Activated B cell treated with CpG ODN at 0.5 μM for 24 hours (primary cell): ENCODE data around the gene TMC4. TPM values are rescaled to one million over a fixed set of nuclear protein-coding genes. Genes with fewer than 3 reads are reported as not detected.

Experiments used
- ATAC-seq: fragments of 200-7000 bp; cut with Tn5 transposase; one replicate; pipeline ENCODE4 v1.10.0; 2021; ENCODE audit warnings: low read depth, mild to moderate bottlenecking, moderate library complexity
- CTCF ChIA-PET: fragments of 350-600 bp; sonication (Branson Sonifier 250); formaldehyde crosslinking; loops from one replicate; lab custom pipeline; 2021; ENCODE audit warnings: antibody characterized with exemption; lab: Charles Lee
- POLR2A ChIA-PET: fragments of 350-600 bp; sonication (Branson Sonifier 250); formaldehyde crosslinking; loops from one replicate; lab custom pipeline; 2021; ENCODE audit warnings: antibody characterized with exemption; lab: Charles Lee
- DNase-seq: peaks from one replicate; pipeline ENCODE4 v3.0.0; 2022
- H3K27ac Mint-ChIP-seq: one replicate; pipeline ENCODE4 v1.8.0; 2020; ENCODE audit warnings: mixed read lengths
- H3K27me3 Mint-ChIP-seq: one replicate; pipeline ENCODE4 v1.8.0; 2021; ENCODE audit warnings: mixed read lengths
- H3K36me3 Mint-ChIP-seq: one replicate; pipeline ENCODE4 v1.8.0; 2021; ENCODE audit warnings: low read depth, mixed read lengths
- H3K4me1 Mint-ChIP-seq: one replicate; pipeline ENCODE4 v1.8.0; 2021; ENCODE audit warnings: mixed read lengths
- H3K4me3 Mint-ChIP-seq: one replicate; pipeline ENCODE4 v1.8.0; 2020; ENCODE audit warnings: mild to moderate bottlenecking, mixed read lengths
- H3K9me3 Mint-ChIP-seq: one replicate; pipeline ENCODE4 v1.8.0; 2020; ENCODE audit warnings: mixed read lengths
- intact Hi-C: fragments of 100-400 bp; cut with micrococcal nuclease; formaldehyde crosslinking; loops from one replicate; pipeline ENCODE4 v1.15.1; 2024
- total RNA-seq: library from RNA; stranded (reverse); gene quantifications from 2 replicates; pipeline ENCODE4 v1.2.3, GENCODE V29; 2022
- TF ChIP-seq, protein P1 (sequence below): fragments of 200-600 bp; IDR thresholded peaks from one replicate; pipeline ENCODE4 v1.8.0; 2022; ENCODE audit warnings: antibody characterized with exemption, mild to moderate bottlenecking

The TMC4 gene
- total RNA-seq, 1 donor from 2014 or later = not detected

DNA sequence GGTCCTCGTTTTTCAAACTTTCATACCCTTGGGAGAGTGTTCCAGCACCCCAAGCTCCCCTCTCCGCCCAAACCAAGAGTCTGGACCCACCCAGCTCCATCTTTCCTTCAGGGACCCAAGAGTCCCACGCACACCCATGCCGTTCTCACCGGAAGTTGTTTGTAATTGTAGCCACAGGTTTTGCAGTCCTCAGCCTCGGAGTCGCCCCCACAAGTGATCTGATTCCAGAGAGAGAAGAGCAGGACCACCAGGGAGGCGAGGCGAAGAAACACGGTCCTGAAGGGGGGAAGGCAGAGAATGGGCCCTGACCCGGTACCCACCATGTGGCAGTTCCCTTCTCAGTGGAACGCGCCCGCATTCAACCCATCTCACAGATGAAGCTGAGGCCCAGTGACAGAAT, 10.1 kb downstream of the TMC4 start:
- Mint-ChIP-seq H3K9me3 (no peaks in the 10 kb centered on the region), H3K4me1 (peaks cover 54% of the 10 kb centered on the region)
- CTCF ChIA-PET = no interaction called here

DNA sequence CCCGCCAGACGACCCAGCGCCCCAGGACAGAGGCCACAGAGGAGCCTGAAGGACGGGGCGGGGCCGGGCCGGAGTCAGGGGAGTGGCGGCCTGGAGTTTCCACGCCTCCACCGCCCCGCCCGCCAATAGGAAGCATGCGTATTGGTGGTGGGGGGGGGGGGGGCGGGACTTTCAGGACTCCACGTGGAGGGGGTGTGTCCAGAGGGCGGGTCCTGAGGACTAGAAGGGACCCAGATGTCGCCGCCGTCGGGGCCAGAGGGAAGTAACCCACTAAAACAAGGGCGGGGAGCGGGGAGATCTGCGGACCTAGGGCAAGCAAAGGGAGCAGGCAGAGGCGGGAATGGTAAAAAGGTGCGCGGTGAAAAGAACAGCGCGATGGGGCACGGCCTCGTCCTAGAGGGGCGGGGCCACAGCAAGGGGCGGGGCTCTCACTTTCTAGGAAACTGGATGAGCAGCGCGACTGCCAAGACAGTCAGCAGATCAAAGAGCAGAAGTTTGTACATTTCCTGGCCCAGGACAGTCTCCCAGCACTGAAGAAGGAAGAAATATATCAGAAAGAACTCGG, 10.6 kb downstream of the TMC4 start:
- CTCF ChIA-PET = no interaction called here
- TF ChIP-seq, protein P1, sequence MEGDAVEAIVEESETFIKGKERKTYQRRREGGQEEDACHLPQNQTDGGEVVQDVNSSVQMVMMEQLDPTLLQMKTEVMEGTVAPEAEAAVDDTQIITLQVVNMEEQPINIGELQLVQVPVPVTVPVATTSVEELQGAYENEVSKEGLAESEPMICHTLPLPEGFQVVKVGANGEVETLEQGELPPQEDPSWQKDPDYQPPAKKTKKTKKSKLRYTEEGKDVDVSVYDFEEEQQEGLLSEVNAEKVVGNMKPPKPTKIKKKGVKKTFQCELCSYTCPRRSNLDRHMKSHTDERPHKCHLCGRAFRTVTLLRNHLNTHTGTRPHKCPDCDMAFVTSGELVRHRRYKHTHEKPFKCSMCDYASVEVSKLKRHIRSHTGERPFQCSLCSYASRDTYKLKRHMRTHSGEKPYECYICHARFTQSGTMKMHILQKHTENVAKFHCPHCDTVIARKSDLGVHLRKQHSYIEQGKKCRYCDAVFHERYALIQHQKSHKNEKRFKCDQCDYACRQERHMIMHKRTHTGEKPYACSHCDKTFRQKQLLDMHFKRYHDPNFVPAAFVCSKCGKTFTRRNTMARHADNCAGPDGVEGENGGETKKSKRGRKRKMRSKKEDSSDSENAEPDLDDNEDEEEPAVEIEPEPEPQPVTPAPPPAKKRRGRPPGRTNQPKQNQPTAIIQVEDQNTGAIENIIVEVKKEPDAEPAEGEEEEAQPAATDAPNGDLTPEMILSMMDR = no peak
- Mint-ChIP-seq H3K4me1 (peaks cover 54% of the 10 kb centered on the region), H3K4me3 (peak overlapping the region; percentile 88), H3K27me3 (peaks cover 15% of the 10 kb centered on the region), H3K27ac (no peak overlapping the region), H3K9me3 (no peaks in the 10 kb centered on the region), H3K36me3 (peaks cover 19% of the 10 kb centered on the region)
- DNase-seq = peak; percentile 71
- ATAC-seq = peak; percentile 34
- intact Hi-C loops = loop anchor here (1.0 to 10.0 kb wide), 2 partner anchors 39 to 132 kb away; no protein-coding TSS in a partner anchor
- POLR2A ChIA-PET = interaction anchor here (0.7 kb wide), 1 partner anchor 38 kb away, joined by 3 read pairs; the partner anchor contains the start of gene RPS9

More for the DNA sequence above, 10.1 kb downstream of the TMC4 start:
- no peak overlapping the region for H3K27ac Mint-ChIP-seq
- ATAC-seq = no peak
- peaks cover 15% of the 10 kb centered on the region for H3K27me3 Mint-ChIP-seq
- TF ChIP-seq, protein P1 = no peak
- POLR2A ChIA-PET = interaction anchor here (0.7 kb wide), 1 partner anchor 38 kb away, joined by 3 read pairs; the partner anchor contains the start of gene RPS9
- DNase-seq = no peak
- intact Hi-C loops = loop anchor here (1.0 to 10.0 kb wide), 2 partner anchors 38 to 132 kb away; no protein-coding TSS in a partner anchor
- no peak overlapping the region for H3K4me3 Mint-ChIP-seq
- peaks cover 15% of the 10 kb centered on the region for H3K36me3 Mint-ChIP-seq

DNA sequence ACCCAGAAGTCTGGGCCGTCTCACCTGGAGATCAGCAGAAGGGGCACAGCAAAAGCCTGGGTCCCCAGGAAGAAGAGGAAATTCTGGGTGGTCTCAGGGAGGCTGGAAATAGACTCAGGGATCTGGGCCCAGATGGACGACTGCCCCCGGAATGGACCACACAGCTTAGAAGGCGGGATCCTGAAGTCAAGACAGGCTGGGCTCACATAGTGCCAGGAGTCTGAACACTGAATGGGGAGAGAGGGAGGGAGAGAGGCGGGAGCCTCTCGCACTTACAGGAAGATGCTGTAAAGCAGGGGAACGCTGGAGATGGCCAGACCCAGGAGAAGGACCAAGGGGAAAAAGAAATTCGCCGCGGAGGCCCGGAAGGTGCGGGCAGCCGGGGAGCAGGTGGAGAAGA, 12.1 kb downstream of the TMC4 start:
- intact Hi-C loops = loop anchor here (1.0 to 10.0 kb wide), 2 partner anchors 134 to 288 kb away; partner anchors contain the start of gene LENG8
- DNase-seq (no peak), ATAC-seq (no peak)
- peaks cover 31% of the 10 kb centered on the region for H3K36me3 Mint-ChIP-seq
- no peaks in the 10 kb centered on the region for H3K9me3 Mint-ChIP-seq
- peaks cover 56% of the 10 kb centered on the region for H3K4me1 Mint-ChIP-seq
- peaks cover 14% of the 10 kb centered on the region for H3K27me3 Mint-ChIP-seq
- TF ChIP-seq, protein P1 = no peak
- peak overlapping the region; percentile 100 for H3K4me3 Mint-ChIP-seq
- POLR2A ChIA-PET = interaction anchor here (0.7 to 3.8 kb wide), 3 partner anchors 24 to 40 kb away, joined by 7 to 55 read pairs (median 19); partner anchors contain the start of genes MBOAT7, RPS9 and TSEN34
- CTCF ChIA-PET = no interaction called here
- peak overlapping the region; percentile 99 for H3K27ac Mint-ChIP-seq

DNA sequence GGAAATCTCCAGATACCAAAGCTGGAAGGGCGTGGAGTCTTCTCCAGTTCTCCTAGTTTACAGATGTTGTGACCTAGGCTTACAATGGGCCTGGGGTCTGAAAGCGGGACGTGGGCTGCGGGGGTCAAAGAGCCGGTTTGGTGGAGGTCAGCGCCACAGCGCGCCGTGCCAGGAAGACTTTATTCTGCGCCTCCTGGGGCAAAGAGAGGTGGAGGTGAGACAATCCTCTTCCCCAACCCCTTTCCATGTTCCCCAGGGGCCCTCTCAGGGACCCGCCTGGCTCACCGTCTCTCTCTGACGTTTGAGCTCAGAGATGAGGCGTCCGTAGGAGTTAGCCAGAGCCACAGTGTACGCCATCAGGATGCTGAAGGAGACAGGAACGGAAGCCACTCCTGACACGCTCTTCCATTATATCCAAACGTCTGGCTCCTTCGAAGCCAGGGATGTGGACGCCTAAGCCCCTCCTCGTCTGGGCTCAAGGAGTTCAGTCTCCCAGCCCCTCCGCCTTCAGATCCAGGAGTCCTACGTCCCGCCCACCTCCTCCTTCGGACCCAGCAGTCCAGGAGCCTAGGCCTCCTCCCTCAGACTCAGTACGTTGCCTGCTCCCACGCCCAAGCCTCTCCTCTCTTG, 12.7 kb downstream of the TMC4 start:
- intact Hi-C loops = loop anchor here (1.0 to 10.0 kb wide), 2 partner anchors 135 to 289 kb away; partner anchors contain the start of gene LENG8
- Mint-ChIP-seq H3K9me3 (no peaks in the 10 kb centered on the region), H3K4me3 (peak overlapping the region; percentile 100), H3K27ac (peak overlapping the region; percentile 99), H3K4me1 (peaks cover 56% of the 10 kb centered on the region), H3K36me3 (peaks cover 33% of the 10 kb centered on the region), H3K27me3 (peaks cover 10% of the 10 kb centered on the region)
- ATAC-seq (no peak), DNase-seq (no peak)
- ChIA-PET POLR2A (interaction anchor here (0.7 to 4.7 kb wide), 9 partner anchors 22 to 288 kb away, joined by 4 to 69 read pairs (median 7); partner anchors contain the start of genes CNOT3, LENG8, MBOAT7 and NDUFA3), CTCF (interaction anchor here (1.0 to 1.5 kb wide), 4 partner anchors 9 to 231 kb away, joined by 3 to 4 read pairs (median 4); no protein-coding TSS in a partner anchor)
- TF ChIP-seq, protein P1 = no peak
